HCEC 1CT (cell line): ENCODE data around the gene ADI1.
A peak's percentile ranks its signal among the peaks of the same experiment; 100 is the strongest.
"Not testable (repeated sequence)": the region's sequence is repeated elsewhere in the genome, so short reads cannot be mapped to it uniquely, and the experiment has no call there.

Experiments
- DNase-seq: peaks from one replicate; pipeline ENCODE4 v3.0.0-alpha.2; 2017

The ADI1 gene

GRCh38 chr2:3492475-3492787 is 26.9 kb downstream of the ADI1 start:
- not testable (repeated sequence) for DNase-seq

GRCh38 chr2:3491716-3492474 is 27.4 kb downstream of the ADI1 start:
- DNase-seq, result no peak

GRCh38 chr2:3491306-3491705 is 28.0 kb downstream of the ADI1 start:
- no peak for DNase-seq

- DNase-seq, result no peak
Measured at GRCh38 chr2:3490191-3491170, 28.9 kb downstream of the ADI1 start.

- no peak for DNase-seq
Measured at GRCh38 chr2:3489764-3490115, 29.6 kb downstream of the ADI1 start.

GRCh38 chr2:3488855-3489763 is 30.2 kb downstream of the ADI1 start:
- no peak for DNase-seq

GRCh38 chr2:3488061-3488531 is 31.2 kb downstream of the ADI1 start:
- DNase-seq, result no peak

- DNase-seq, result no peak
Measured at GRCh38 chr2:3487432-3487831, 31.9 kb downstream of the ADI1 start.

- no peak for DNase-seq
Measured at GRCh38 chr2:3487028-3487425, 32.3 kb downstream of the ADI1 start.

- no peak for DNase-seq
Measured at GRCh38 chr2:3486047-3487027, 33.0 kb downstream of the ADI1 start.

- DNase-seq, result no peak
Measured at GRCh38 chr2:3485166-3485565, 34.2 kb downstream of the ADI1 start.

- DNase-seq, result no peak
Measured at GRCh38 chr2:3483986-3484960, 35.1 kb downstream of the ADI1 start.

GRCh38 chr2:3483227-3483985 is 35.9 kb downstream of the ADI1 start:
- DNase-seq, result peak; percentile 27

- DNase-seq, result no peak
Measured at GRCh38 chr2:3482363-3482821, 36.9 kb downstream of the ADI1 start.

GRCh38 chr2:3481736-3482362 is 37.5 kb downstream of the ADI1 start:
- DNase-seq, result no peak

- no peak for DNase-seq
Measured at GRCh38 chr2:3481011-3481400, 38.3 kb downstream of the ADI1 start.

GRCh38 chr2:3480352-3481010 is 38.9 kb downstream of the ADI1 start:
- no peak for DNase-seq
